HEK293 (cell line): Measurements from ENCODE around the gene AGRN.
A peak's percentile ranks its signal among the peaks of the same experiment; 100 is the strongest.

Experiments
- FEZF1 ChIP-seq: fragments of 450-650 bp; formaldehyde crosslinking; IDR thresholded peaks from 2 replicates; pipeline ENCODE4 v1.5.1; 2016; ENCODE audit warnings: missing biosample characterization, missing genetic modification characterization
- OSR2 ChIP-seq: fragments of 450-650 bp; formaldehyde crosslinking; IDR thresholded peaks from 2 replicates; pipeline ENCODE4 v1.5.1; 2016; ENCODE audit warnings: missing biosample characterization, missing genetic modification characterization
- SCRT2 ChIP-seq: fragments of 450-650 bp; formaldehyde crosslinking; IDR thresholded peaks from 2 replicates; pipeline ENCODE4 v1.5.1; 2016; ENCODE audit warnings: missing biosample characterization, missing genetic modification characterization
- SETDB1 ChIP-seq: IDR thresholded peaks from one replicate; pipeline ENCODE4 v1.6.1; 2017; ENCODE audit warnings: mild to moderate bottlenecking, low read length, moderate library complexity, mixed read lengths; ENCODE audit not compliant: insufficient read length
- SP2 ChIP-seq: fragments of 450-650 bp; formaldehyde crosslinking; IDR thresholded peaks from 2 replicates; pipeline ENCODE4 v1.5.1; 2016; ENCODE audit warnings: missing biosample characterization, missing genetic modification characterization
- YY2 ChIP-seq: fragments of 450-650 bp; formaldehyde crosslinking; IDR thresholded peaks from 2 replicates; pipeline ENCODE4 v1.5.1; 2016; ENCODE audit warnings: missing biosample characterization, missing genetic modification characterization
- ZBTB17 ChIP-seq: fragments of 450-650 bp; formaldehyde crosslinking; IDR thresholded peaks from 2 replicates; pipeline ENCODE4 v1.5.1; 2016; ENCODE audit warnings: missing biosample characterization, missing genetic modification characterization
- ZBTB20 ChIP-seq: fragments of 450-650 bp; formaldehyde crosslinking; IDR thresholded peaks from 2 replicates; pipeline ENCODE4 v1.5.1; 2016; ENCODE audit warnings: missing biosample characterization, missing genetic modification characterization
- ZNF16 ChIP-seq: fragments of 450-650 bp; formaldehyde crosslinking; IDR thresholded peaks from 2 replicates; pipeline ENCODE4 v1.5.1; 2016; ENCODE audit warnings: low read depth, missing biosample characterization, missing genetic modification characterization
- ZNF184 ChIP-seq: fragments of 450-650 bp; IDR thresholded peaks from 2 replicates; pipeline ENCODE4 v1.5.1; 2018; ENCODE audit warnings: missing biosample characterization, mild to moderate bottlenecking, missing genetic modification characterization
- ZNF221 ChIP-seq: fragments of 450-650 bp; formaldehyde crosslinking; IDR thresholded peaks from 2 replicates; pipeline ENCODE4 v1.5.1; 2017; ENCODE audit warnings: missing biosample characterization, missing genetic modification characterization, borderline replicate concordance
- ZNF416 ChIP-seq: fragments of 450-650 bp; formaldehyde crosslinking; IDR thresholded peaks from 2 replicates; pipeline ENCODE4 v1.5.1; 2016; ENCODE audit warnings: missing biosample characterization, missing genetic modification characterization
- ZNF548 ChIP-seq: fragments of 450-650 bp; formaldehyde crosslinking; IDR thresholded peaks from 2 replicates; pipeline ENCODE4 v1.5.1; 2016; ENCODE audit warnings: missing biosample characterization, missing genetic modification characterization
- ZNF561 ChIP-seq: fragments of 450-650 bp; IDR thresholded peaks from 2 replicates; pipeline ENCODE4 v1.5.1; 2018; ENCODE audit warnings: missing biosample characterization, missing genetic modification characterization, borderline replicate concordance
- ZNF596 ChIP-seq: fragments of 450-650 bp; IDR thresholded peaks from 2 replicates; pipeline ENCODE4 v1.5.0; 2018; ENCODE audit warnings: missing biosample characterization, mild to moderate bottlenecking, missing genetic modification characterization, moderate library complexity
- ZNF629 ChIP-seq: fragments of 450-650 bp; formaldehyde crosslinking; IDR thresholded peaks from 2 replicates; pipeline ENCODE4 v1.5.1; 2017; ENCODE audit warnings: missing biosample characterization, missing genetic modification characterization
- ZNF664 ChIP-seq: fragments of 450-650 bp; formaldehyde crosslinking; IDR thresholded peaks from 2 replicates; pipeline ENCODE4 v1.5.1; 2016; ENCODE audit warnings: missing biosample characterization, missing genetic modification characterization
- ZNF747 ChIP-seq: fragments of 450-650 bp; formaldehyde crosslinking; IDR thresholded peaks from 2 replicates; pipeline ENCODE4 v1.5.1; 2016; ENCODE audit warnings: missing biosample characterization, missing genetic modification characterization
- ZNF837 ChIP-seq: fragments of 450-650 bp; formaldehyde crosslinking; IDR thresholded peaks from 2 replicates; pipeline ENCODE4 v1.5.1; 2016; ENCODE audit warnings: missing biosample characterization, missing genetic modification characterization
- TF ChIP-seq, protein P1 (sequence below): fragments of 450-650 bp; formaldehyde crosslinking; IDR thresholded peaks from 2 replicates; pipeline ENCODE4; 2016; ENCODE audit warnings: missing biosample characterization, missing genetic modification characterization
- TF ChIP-seq, protein P2 (sequence below): fragments of 450-650 bp; formaldehyde crosslinking; IDR thresholded peaks from 2 replicates; pipeline ENCODE4 v1.5.1; 2017; ENCODE audit warnings: missing biosample characterization, missing genetic modification characterization
- TF ChIP-seq, protein P3 (sequence below): sonication (generic); formaldehyde crosslinking; IDR thresholded peaks from 2 replicates; pipeline ENCODE4 v1.8.1; 2022; ENCODE audit warnings: mild to moderate bottlenecking, moderate library complexity, missing genetic modification reagents
- TF ChIP-seq, protein P4 (sequence below): fragments of 450-650 bp; formaldehyde crosslinking; optimal IDR thresholded peaks from 2 replicates; pipeline ENCODE3; 2016; ENCODE audit warnings: missing biosample characterization, mild to moderate bottlenecking, missing genetic modification characterization
- TF ChIP-seq, protein P5 (sequence below): fragments of 450-650 bp; formaldehyde crosslinking; IDR thresholded peaks from 2 replicates; pipeline ENCODE4 v1.5.1; 2016; ENCODE audit warnings: missing biosample characterization, missing genetic modification characterization
- TF ChIP-seq, protein P6 (sequence below): fragments of 450-650 bp; formaldehyde crosslinking; conservative IDR thresholded peaks from 2 replicates; pipeline ENCODE4 v1.5.1; 2016; ENCODE audit warnings: low read depth, missing biosample characterization, missing genetic modification characterization

Gene AGRN

DNA sequence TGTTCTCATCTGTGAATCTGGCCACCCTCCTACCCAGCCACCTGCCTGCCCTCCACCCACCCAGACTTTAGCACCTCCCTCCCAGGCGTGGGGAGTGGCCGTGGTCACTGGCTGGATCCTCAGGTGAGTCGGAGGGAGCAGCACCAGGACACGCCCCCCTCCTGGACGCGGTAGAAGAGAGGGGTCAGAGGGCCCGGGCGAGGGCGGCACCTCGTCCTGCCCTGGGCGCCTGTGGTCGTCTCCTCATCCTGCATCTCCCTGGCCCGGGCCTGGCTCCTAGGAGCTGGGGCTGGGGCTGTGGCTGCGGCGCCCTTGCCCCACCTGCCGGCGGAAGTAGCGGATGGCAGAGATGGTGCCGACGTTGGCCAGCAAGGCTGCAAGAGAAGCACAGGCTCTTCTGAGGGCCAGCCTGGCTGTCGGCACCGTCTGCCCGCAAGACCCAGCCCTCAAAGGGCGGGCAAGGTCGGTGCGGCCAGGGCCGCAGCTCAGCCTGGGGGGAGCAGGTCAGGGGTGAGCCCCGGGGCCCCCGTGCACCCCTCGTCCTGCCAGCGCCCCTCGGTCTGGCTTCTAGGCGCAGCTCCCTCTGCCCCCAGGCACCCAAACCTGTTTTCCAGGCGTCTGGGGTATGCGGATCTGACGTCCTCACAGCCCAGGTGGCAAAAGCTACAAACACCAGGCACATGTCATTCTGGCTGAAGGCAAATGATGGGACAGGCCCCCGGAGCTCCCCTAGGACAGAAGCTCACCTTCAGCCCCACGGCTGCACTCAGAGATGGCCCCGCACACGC, 43.8 kb upstream of the AGRN start (continued):
- TF ChIP-seq ZNF561 (no peak), YY2 (tag by site-specific recombination) (no peak), ZNF837 (tag by site-specific recombination) (no peak), OSR2 (tag by site-specific recombination) (no peak), ZBTB20 (tag by site-specific recombination) (peak; percentile 71; the same call in 1 of the 2 replicates), SP2 (tag by site-specific recombination) (peak; percentile 63; the same call in 1 of the 2 replicates), ZNF747 (tag by site-specific recombination) (no peak), ZNF596 (tag by site-specific recombination) (no peak), ZNF548 (tag by site-specific recombination) (no peak), ZNF664 (no peak), SETDB1 (no peak), SCRT2 (tag by site-specific recombination) (peak; percentile 66), ZNF16 (tag by site-specific recombination) (no peak), ZNF184 (tag by site-specific recombination) (no peak), ZNF221 (tag by site-specific recombination) (no peak), ZNF416 (no peak), ZBTB17 (peak; percentile 85), ZNF629 (tag by site-specific recombination) (peak; percentile 82), FEZF1 (no peak)
- TF ChIP-seq, protein P1, sequence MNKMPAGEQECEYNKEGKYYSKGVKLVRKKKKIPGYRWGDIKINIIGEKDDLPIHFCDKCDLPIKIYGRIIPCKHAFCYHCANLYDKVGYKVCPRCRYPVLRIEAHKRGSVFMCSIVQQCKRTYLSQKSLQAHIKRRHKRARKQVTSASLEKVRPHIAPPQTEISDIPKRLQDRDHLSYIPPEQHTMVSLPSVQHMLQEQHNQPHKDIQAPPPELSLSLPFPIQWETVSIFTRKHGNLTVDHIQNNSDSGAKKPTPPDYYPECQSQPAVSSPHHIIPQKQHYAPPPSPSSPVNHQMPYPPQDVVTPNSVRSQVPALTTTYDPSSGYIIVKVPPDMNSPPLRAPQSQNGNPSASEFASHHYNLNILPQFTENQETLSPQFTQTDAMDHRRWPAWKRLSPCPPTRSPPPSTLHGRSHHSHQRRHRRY (tag by site-specific recombination) = no peak
- TF ChIP-seq, protein P2, sequence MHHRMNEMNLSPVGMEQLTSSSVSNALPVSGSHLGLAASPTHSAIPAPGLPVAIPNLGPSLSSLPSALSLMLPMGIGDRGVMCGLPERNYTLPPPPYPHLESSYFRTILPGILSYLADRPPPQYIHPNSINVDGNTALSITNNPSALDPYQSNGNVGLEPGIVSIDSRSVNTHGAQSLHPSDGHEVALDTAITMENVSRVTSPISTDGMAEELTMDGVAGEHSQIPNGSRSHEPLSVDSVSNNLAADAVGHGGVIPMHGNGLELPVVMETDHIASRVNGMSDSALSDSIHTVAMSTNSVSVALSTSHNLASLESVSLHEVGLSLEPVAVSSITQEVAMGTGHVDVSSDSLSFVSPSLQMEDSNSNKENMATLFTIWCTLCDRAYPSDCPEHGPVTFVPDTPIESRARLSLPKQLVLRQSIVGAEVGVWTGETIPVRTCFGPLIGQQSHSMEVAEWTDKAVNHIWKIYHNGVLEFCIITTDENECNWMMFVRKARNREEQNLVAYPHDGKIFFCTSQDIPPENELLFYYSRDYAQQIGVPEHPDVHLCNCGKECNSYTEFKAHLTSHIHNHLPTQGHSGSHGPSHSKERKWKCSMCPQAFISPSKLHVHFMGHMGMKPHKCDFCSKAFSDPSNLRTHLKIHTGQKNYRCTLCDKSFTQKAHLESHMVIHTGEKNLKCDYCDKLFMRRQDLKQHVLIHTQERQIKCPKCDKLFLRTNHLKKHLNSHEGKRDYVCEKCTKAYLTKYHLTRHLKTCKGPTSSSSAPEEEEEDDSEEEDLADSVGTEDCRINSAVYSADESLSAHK (tag by site-specific recombination) = no peak
- TF ChIP-seq, protein P3, sequence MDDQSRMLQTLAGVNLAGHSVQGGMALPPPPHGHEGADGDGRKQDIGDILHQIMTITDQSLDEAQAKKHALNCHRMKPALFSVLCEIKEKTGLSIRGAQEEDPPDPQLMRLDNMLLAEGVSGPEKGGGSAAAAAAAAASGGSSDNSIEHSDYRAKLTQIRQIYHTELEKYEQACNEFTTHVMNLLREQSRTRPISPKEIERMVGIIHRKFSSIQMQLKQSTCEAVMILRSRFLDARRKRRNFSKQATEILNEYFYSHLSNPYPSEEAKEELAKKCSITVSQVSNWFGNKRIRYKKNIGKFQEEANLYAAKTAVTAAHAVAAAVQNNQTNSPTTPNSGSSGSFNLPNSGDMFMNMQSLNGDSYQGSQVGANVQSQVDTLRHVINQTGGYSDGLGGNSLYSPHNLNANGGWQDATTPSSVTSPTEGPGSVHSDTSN (CRISPR knock-in tag) = 0 out of 2 replicates have a peak, but pooled peaks have one; percentile 27
- TF ChIP-seq, protein P4, sequence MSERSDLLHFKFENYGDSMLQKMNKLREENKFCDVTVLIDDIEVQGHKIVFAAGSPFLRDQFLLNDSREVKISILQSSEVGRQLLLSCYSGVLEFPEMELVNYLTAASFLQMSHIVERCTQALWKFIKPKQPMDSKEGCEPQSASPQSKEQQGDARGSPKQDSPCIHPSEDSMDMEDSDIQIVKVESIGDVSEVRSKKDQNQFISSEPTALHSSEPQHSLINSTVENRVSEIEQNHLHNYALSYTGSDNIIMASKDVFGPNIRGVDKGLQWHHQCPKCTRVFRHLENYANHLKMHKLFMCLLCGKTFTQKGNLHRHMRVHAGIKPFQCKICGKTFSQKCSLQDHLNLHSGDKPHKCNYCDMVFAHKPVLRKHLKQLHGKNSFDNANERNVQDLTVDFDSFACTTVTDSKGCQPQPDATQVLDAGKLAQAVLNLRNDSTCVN (tag by site-specific recombination) = peak; percentile 27
- TF ChIP-seq, protein P5, sequence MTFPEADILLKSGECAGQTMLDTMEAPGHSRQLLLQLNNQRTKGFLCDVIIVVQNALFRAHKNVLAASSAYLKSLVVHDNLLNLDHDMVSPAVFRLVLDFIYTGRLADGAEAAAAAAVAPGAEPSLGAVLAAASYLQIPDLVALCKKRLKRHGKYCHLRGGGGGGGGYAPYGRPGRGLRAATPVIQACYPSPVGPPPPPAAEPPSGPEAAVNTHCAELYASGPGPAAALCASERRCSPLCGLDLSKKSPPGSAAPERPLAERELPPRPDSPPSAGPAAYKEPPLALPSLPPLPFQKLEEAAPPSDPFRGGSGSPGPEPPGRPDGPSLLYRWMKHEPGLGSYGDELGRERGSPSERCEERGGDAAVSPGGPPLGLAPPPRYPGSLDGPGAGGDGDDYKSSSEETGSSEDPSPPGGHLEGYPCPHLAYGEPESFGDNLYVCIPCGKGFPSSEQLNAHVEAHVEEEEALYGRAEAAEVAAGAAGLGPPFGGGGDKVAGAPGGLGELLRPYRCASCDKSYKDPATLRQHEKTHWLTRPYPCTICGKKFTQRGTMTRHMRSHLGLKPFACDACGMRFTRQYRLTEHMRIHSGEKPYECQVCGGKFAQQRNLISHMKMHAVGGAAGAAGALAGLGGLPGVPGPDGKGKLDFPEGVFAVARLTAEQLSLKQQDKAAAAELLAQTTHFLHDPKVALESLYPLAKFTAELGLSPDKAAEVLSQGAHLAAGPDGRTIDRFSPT = peak; percentile 94
- TF ChIP-seq, protein P6, sequence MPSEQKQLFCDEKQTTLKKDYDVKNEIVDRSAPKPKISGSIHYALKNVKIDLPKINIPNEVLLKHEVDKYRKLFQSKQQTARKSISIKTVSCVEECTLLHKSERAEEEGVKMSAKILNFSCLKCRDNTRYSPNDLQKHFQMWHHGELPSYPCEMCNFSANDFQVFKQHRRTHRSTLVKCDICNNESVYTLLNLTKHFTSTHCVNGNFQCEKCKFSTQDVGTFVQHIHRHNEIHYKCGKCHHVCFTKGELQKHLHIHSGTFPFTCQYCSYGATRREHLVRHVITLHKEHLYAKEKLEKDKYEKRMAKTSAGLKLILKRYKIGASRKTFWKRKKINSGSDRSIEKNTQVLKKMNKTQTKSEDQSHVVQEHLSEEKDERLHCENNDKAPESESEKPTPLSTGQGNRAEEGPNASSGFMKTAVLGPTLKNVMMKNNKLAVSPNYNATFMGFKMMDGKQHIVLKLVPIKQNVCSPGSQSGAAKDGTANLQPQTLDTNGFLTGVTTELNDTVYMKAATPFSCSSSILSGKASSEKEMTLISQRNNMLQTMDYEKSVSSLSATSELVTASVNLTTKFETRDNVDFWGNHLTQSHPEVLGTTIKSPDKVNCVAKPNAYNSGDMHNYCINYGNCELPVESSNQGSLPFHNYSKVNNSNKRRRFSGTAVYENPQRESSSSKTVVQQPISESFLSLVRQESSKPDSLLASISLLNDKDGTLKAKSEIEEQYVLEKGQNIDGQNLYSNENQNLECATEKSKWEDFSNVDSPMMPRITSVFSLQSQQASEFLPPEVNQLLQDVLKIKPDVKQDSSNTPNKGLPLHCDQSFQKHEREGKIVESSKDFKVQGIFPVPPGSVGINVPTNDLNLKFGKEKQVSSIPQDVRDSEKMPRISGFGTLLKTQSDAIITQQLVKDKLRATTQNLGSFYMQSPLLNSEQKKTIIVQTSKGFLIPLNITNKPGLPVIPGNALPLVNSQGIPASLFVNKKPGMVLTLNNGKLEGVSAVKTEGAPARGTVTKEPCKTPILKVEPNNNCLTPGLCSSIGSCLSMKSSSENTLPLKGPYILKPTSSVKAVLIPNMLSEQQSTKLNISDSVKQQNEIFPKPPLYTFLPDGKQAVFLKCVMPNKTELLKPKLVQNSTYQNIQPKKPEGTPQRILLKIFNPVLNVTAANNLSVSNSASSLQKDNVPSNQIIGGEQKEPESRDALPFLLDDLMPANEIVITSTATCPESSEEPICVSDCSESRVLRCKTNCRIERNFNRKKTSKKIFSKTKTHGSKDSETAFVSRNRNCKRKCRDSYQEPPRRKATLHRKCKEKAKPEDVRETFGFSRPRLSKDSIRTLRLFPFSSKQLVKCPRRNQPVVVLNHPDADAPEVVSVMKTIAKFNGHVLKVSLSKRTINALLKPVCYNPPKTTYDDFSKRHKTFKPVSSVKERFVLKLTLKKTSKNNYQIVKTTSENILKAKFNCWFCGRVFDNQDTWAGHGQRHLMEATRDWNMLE (tag by site-specific recombination) = no peak
